RPMI8226 (cell line): ENCODE measurements around the gene NEU4.
A peak's percentile ranks its signal among the peaks of the same experiment; 100 is the strongest.

Experiments used
- DNase-seq: peaks from one replicate; pipeline ENCODE4 v3.0.0-alpha.2; 2015

NEU4 gene

GRCh38 chr2:241853651-241854341, 44.8 kb downstream of the NEU4 start:
- DNase-seq = no peak

GRCh38 chr2:241854342-241855244, 45.6 kb downstream of the NEU4 start:
- DNase-seq = peak; percentile 18

GRCh38 chr2:241855245-241855887, 46.4 kb downstream of the NEU4 start:
- no peak for DNase-seq

- no peak for DNase-seq
Observed at GRCh38 chr2:241855888-241856422, 47.0 kb downstream of the NEU4 start.

- DNase-seq = no peak
Observed at GRCh38 chr2:241857041-241857541, 48.1 kb downstream of the NEU4 start.

- no peak for DNase-seq
Observed at GRCh38 chr2:241857572-241858121, 48.7 kb downstream of the NEU4 start.

- DNase-seq = peak; percentile 91
Observed at GRCh38 chr2:241858206-241859016, 49.4 kb downstream of the NEU4 start, which contains the start of gene PDCD1. Gene PDCD1, minus strand, starts transcription at chr2:241858894. Its CDS starts 56 bp downstream, at chr2:241858838.

- no peak for DNase-seq
Observed at GRCh38 chr2:241859017-241859435, 50.0 kb downstream of the NEU4 start.

GRCh38 chr2:241859436-241860183, 50.6 kb downstream of the NEU4 start:
- DNase-seq = peak; percentile 83

- peak; percentile 60 for DNase-seq
Observed at GRCh38 chr2:241860184-241861078, 51.4 kb downstream of the NEU4 start.

- no peak for DNase-seq
Observed at GRCh38 chr2:241861264-241861663, 52.3 kb downstream of the NEU4 start.

GRCh38 chr2:241862093-241862492, 53.1 kb downstream of the NEU4 start:
- DNase-seq = no peak

GRCh38 chr2:241862775-241863535, 54.0 kb downstream of the NEU4 start:
- no peak for DNase-seq

GRCh38 chr2:241863536-241863954, 54.6 kb downstream of the NEU4 start:
- DNase-seq = no peak

- no peak for DNase-seq
Observed at GRCh38 chr2:241864168-241864849, 55.3 kb downstream of the NEU4 start.

GRCh38 chr2:241864850-241865213, 55.8 kb downstream of the NEU4 start:
- no peak for DNase-seq

GRCh38 chr2:241865416-241865956, 56.5 kb downstream of the NEU4 start:
- DNase-seq = no peak
